ENCODE results near the gene TBX19. TPM values are rescaled to one million over a fixed set of nuclear protein-coding genes. Genes with fewer than 3 reads are reported as not detected.

The TBX19 gene
- total RNA-seq, 1 experiment from 2014 or later = 2.8 TPM

DNA sequence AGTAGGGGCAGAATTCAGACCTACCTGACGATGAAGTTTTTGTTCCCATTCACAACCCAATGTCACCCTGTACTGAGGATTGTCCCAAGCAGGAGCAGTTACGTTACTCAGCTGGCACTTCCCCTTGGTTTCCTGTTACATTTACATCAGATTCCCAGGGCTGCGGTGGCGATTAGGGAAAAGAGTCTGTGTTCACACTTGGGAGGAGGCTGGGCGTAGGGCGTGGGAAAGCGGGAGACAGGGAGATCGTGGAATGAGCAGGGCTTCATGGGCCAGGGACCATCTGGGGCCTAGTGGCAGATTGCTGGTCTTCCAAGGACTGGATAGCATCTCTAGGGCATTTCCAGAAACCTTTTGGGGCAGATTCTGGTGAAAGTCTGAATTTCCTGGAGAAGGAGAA is 39.0 kb downstream of the TBX19 start:
- no peak for DNase-seq
- intact Hi-C loops (cut with micrococcal nuclease; ENCODE audit: unreplicated experiment) = no loop called here
- Histone ChIP-seq H3K9me3 (no peaks in the 10 kb centered on the region), H3K36me3 (ENCODE audit: control insufficient read depth, insufficient read depth, low read length) (no peaks in the 10 kb centered on the region), H3K4me1 (0 out of 2 replicates have a peak, but pooled peaks cover 4% of the 10 kb centered on the region), H3K4me3 (ENCODE audit: low read depth, low read length) (no peak overlapping the region), H3K27me3 (replicated peaks; ENCODE audit: control insufficient read depth, insufficient read depth, low read length) (no peaks in the 10 kb centered on the region)
- ChIA-PET POLR2A (no interaction called here), CTCF (interaction anchor here (1.1 kb wide), 1 partner anchor 23 kb away, joined by 3 read pairs; no protein-coding TSS in a partner anchor)
- no peaks in the 10 kb centered on the region for H3K27me3 Mint-ChIP-seq (ENCODE audit: insufficient read depth, unreplicated experiment)
- no TSS peak for BruUV-seq (replicated peaks)
- peaks cover 5% of the 10 kb centered on the region for H3K36me3 Mint-ChIP-seq (ENCODE audit: insufficient read depth, unreplicated experiment)
- no peak overlapping the region for H3K4me3 Mint-ChIP-seq (ENCODE audit: unreplicated experiment)
- H3K9me3 Mint-ChIP-seq (ENCODE audit: unreplicated experiment) = peaks cover 3% of the 10 kb centered on the region
- TF ChIP-seq, protein P1, sequence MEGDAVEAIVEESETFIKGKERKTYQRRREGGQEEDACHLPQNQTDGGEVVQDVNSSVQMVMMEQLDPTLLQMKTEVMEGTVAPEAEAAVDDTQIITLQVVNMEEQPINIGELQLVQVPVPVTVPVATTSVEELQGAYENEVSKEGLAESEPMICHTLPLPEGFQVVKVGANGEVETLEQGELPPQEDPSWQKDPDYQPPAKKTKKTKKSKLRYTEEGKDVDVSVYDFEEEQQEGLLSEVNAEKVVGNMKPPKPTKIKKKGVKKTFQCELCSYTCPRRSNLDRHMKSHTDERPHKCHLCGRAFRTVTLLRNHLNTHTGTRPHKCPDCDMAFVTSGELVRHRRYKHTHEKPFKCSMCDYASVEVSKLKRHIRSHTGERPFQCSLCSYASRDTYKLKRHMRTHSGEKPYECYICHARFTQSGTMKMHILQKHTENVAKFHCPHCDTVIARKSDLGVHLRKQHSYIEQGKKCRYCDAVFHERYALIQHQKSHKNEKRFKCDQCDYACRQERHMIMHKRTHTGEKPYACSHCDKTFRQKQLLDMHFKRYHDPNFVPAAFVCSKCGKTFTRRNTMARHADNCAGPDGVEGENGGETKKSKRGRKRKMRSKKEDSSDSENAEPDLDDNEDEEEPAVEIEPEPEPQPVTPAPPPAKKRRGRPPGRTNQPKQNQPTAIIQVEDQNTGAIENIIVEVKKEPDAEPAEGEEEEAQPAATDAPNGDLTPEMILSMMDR (IDR thresholded peaks at IDR 0.05; ENCODE audit: insufficient read depth in 1 of 2, low read depth in 1 of 2, low read length in 1 of 2, severe bottlenecking in 1 of 2, unreplicated experiment in 1 of 2) = no peak
- no peaks in the 10 kb centered on the region for H3K4me1 Mint-ChIP-seq (ENCODE audit: low read depth, unreplicated experiment)
- H3K27ac Mint-ChIP-seq (ENCODE audit: unreplicated experiment) = no peak overlapping the region

DNA sequence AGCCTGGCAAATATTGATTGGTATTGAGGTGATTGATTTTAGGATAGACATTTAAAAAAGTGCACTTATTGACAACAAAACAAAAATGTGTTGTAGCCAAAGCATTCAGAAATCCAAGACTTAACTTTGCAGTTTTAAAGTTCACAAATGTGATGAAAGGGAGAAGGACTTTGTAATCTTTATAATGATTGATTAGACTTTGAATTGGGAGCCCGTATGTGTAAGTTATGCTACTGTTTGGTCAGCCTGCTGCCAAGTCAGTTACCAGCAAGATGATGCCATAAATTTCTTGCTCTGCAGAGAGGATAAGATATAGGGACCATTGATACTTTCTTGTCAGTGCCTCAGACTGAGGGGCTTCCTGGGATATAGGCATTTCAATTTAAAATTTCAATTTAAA is 39.5 kb downstream of the TBX19 start:
- no TSS peak for BruUV-seq (replicated peaks)

DNA sequence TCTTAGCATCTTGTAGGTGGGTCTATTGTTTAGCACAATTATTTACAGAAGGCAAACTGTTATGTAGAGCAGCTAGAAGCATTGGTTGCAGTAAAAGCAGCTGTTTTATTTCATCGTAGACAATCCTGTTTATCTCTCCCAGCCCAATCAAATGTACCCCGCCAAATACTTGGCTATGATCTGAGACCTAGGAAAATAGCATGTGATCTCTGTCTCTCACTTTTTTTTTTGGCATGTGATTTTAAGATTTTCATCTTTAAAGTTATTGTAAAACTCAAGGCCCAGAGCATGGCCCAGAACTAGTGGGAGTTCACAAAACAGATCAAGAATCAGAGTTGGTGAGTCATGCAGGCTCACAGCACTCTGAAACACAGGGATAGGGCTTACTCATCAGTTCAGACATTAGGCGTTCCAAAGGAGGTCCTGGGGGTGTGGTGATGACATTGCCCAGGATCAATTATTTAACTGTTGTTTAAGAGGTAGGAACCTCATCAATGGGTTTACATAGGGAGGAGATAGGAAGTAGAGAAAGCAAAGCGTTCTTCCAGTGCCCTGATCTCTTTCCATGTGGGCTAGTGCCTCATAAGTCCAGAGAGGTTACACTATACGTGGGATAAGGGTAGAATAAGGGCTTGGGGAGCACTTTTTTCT is 40.2 kb downstream of the TBX19 start:
- TF ChIP-seq, protein P1 (IDR thresholded peaks at IDR 0.05; ENCODE audit: insufficient read depth in 1 of 2, low read depth in 1 of 2, low read length in 1 of 2, severe bottlenecking in 1 of 2, unreplicated experiment in 1 of 2) = no peak
- no TSS peak for BruUV-seq (replicated peaks)
- DNase-seq = no peak
- no peaks in the 10 kb centered on the region for H3K9me3 ChIP-seq
- no peaks in the 10 kb centered on the region for H3K36me3 ChIP-seq (ENCODE audit: control insufficient read depth, insufficient read depth, low read length)
- H3K27me3 Mint-ChIP-seq (ENCODE audit: insufficient read depth, unreplicated experiment) = no peaks in the 10 kb centered on the region
- no peaks in the 10 kb centered on the region for H3K27me3 ChIP-seq (replicated peaks; ENCODE audit: control insufficient read depth, insufficient read depth, low read length)
- H3K4me3 ChIP-seq (ENCODE audit: low read depth, low read length) = no peak overlapping the region
- H3K27ac Mint-ChIP-seq (ENCODE audit: unreplicated experiment) = no peak overlapping the region
- H3K36me3 Mint-ChIP-seq (ENCODE audit: insufficient read depth, unreplicated experiment) = peaks cover 5% of the 10 kb centered on the region
- no peaks in the 10 kb centered on the region for H3K4me1 Mint-ChIP-seq (ENCODE audit: low read depth, unreplicated experiment)
- intact Hi-C loops (cut with micrococcal nuclease; ENCODE audit: unreplicated experiment) = no loop called here
- ChIA-PET CTCF (interaction anchor here (1.1 to 2.2 kb wide), 3 partner anchors 22 to 95 kb away, joined by 3 to 48 read pairs (median 7); partner anchors contain the start of gene SFT2D2), POLR2A (interaction anchor here (0.6 to 1.4 kb wide), 2 partner anchors 19 to 66 kb away, joined by 3 read pairs; no protein-coding TSS in a partner anchor)
- peaks cover 15% of the 10 kb centered on the region for H3K9me3 Mint-ChIP-seq (ENCODE audit: unreplicated experiment)
- no peak overlapping the region for H3K4me3 Mint-ChIP-seq (ENCODE audit: unreplicated experiment)
- 0 out of 2 replicates have a peak, but pooled peaks cover 4% of the 10 kb centered on the region for H3K4me1 ChIP-seq

More for the DNA sequence above, 39.5 kb downstream of the TBX19 start:
- Histone ChIP-seq H3K27me3 (replicated peaks; ENCODE audit: control insufficient read depth, insufficient read depth, low read length) (no peaks in the 10 kb centered on the region), H3K36me3 (ENCODE audit: control insufficient read depth, insufficient read depth, low read length) (no peaks in the 10 kb centered on the region), H3K4me1 (0 out of 2 replicates have a peak, but pooled peaks cover 4% of the 10 kb centered on the region), H3K4me3 (ENCODE audit: low read depth, low read length) (no peak overlapping the region), H3K9me3 (no peaks in the 10 kb centered on the region)
- CTCF ChIA-PET = interaction anchor here (1.1 to 2.2 kb wide), 2 partner anchors 23 to 85 kb away, joined by 3 to 48 read pairs; no protein-coding TSS in a partner anchor
- DNase-seq = no peak
- intact Hi-C loops (cut with micrococcal nuclease; ENCODE audit: unreplicated experiment) = no loop called here
- TF ChIP-seq, protein P1 (IDR thresholded peaks at IDR 0.05; ENCODE audit: insufficient read depth in 1 of 2, low read depth in 1 of 2, low read length in 1 of 2, severe bottlenecking in 1 of 2, unreplicated experiment in 1 of 2) = no peak
- POLR2A ChIA-PET = interaction anchor here (0.6 kb wide), 1 partner anchor 65 kb away, joined by 3 read pairs; no protein-coding TSS in a partner anchor
- Mint-ChIP-seq H3K27me3 (ENCODE audit: insufficient read depth, unreplicated experiment) (no peaks in the 10 kb centered on the region), H3K4me1 (ENCODE audit: low read depth, unreplicated experiment) (no peaks in the 10 kb centered on the region), H3K36me3 (ENCODE audit: insufficient read depth, unreplicated experiment) (peaks cover 5% of the 10 kb centered on the region), H3K4me3 (ENCODE audit: unreplicated experiment) (no peak overlapping the region), H3K9me3 (ENCODE audit: unreplicated experiment) (peaks cover 8% of the 10 kb centered on the region), H3K27ac (ENCODE audit: unreplicated experiment) (no peak overlapping the region)
